ENCODE measurements around the gene CSAD. TPM values are rescaled to one million over a fixed set of nuclear protein-coding genes. Genes with fewer than 3 reads are reported as not detected.

CSAD gene
- total RNA-seq, 1 donor from 2014 or later, result 30.7 TPM

GRCh38 chr12:53227341-53227740, 46.6 kb upstream of the CSAD start:
- peaks cover 24 to 50% of the 10 kb centered on the region in 2 donors for H3K4me1 ChIP-seq
- H3K27ac ChIP-seq, result peak overlapping the region in 1 of 2 donors; percentile 87
- no peaks in the 10 kb centered on the region for H3K27me3 ChIP-seq
- H3K4me3 ChIP-seq, result no peak overlapping the region
- intact Hi-C loops (cut with DNase I), result loop anchor here (10.0 kb wide), 1 partner anchor 1183 kb away; no protein-coding TSS in a partner anchor
- peaks cover 9 to 13% of the 10 kb centered on the region in 2 donors for H3K36me3 ChIP-seq
- TF ChIP-seq CTCF (IDR thresholded peaks at IDR 0.05), result no peak
- DNase-seq (ENCODE audit: low spot score in 2 of 2), result no peak
- no peaks in the 10 kb centered on the region for H3K9me3 ChIP-seq

DNA sequence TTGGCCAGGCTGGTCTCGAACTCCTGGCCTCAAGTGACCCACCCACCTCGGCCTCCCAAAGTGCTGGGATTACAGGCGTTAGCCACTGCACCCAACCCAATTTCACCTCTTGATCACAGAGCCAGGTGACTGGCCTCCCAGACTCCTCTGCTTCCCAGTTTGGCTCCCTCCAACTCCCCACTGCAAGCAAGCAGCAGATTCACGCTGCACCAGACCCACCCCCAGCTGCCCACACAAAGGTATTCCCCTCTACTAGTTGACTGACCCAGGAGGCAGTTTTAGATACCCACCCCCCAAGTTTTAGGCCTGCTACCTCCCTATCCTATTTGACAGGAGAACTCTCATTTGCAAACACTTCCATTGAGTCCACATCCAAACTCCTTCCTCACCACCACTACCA, 46.1 kb upstream of the CSAD start:
- intact Hi-C loops (cut with DNase I), result loop anchor here (10.0 kb wide), 1 partner anchor 1182 kb away; no protein-coding TSS in a partner anchor

DNA sequence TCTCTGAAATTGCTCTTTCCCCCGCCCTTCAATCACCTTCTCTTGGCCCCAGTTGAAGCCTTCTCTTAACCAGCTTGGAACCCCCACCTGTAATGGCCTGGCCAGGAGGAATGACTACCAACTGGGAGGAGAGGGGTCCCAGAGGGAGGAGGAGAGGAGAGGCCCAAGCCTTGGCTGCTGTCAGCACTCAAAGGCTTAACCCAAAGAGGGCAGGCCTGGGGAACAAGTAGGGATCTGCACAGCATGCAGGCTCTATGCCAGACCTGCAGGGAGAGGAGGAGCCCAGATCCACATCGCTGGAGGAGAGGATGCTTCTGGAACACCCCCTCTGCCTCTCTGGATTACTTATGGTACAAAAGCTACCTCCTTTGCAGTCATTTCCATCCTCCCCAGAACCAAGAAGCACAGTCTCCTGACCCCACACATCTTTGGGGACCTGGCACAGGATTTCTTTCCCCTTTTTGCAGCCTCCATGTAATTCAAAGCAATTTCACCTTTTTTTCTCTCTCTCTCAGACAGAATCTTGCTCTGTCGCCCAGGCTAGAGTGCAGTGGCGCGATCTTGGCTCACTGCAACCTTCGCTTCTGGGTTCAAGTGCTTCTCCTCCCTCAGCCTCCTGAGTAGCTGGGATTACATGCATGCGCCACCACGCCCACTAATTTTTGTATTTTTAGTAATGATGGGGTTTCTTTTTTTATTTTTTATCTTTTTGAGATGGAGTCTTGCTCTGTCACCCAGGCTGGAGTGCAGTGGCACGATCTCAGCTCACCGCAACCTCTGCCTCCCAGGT, 45.1 kb upstream of the CSAD start:
- H3K27ac ChIP-seq, result peak overlapping the region; percentile 92 to 96
- H3K36me3 ChIP-seq, result peaks cover 9 to 13% of the 10 kb centered on the region in 2 donors
- no peak for TF ChIP-seq CTCF (IDR thresholded peaks at IDR 0.05)
- intact Hi-C loops (cut with DNase I), result loop anchor here (10.0 kb wide), 1 partner anchor 1181 kb away; no protein-coding TSS in a partner anchor
- H3K9me3 ChIP-seq, result no peaks in the 10 kb centered on the region
- H3K4me1 ChIP-seq, result peaks cover 24 to 53% of the 10 kb centered on the region in 2 donors
- DNase-seq (ENCODE audit: low spot score in 2 of 2), result no peak
- H3K27me3 ChIP-seq, result no peaks in the 10 kb centered on the region
- peak overlapping the region in 1 of 2 donors; percentile 3 for H3K4me3 ChIP-seq

More for the DNA sequence above, 46.1 kb upstream of the CSAD start:
- no peaks in the 10 kb centered on the region for H3K27me3 ChIP-seq
- no peak for TF ChIP-seq CTCF (IDR thresholded peaks at IDR 0.05)
- peaks cover 24 to 53% of the 10 kb centered on the region in 2 donors for H3K4me1 ChIP-seq
- peaks cover 9 to 13% of the 10 kb centered on the region in 2 donors for H3K36me3 ChIP-seq
- H3K27ac ChIP-seq, result peak overlapping the region in 1 of 2 donors; percentile 87
- no peaks in the 10 kb centered on the region for H3K9me3 ChIP-seq
- DNase-seq (ENCODE audit: low spot score in 2 of 2), result no peak
- no peak overlapping the region for H3K4me3 ChIP-seq

GRCh38 chr12:53224897-53225634, 44.3 kb upstream of the CSAD start:
- H3K9me3 ChIP-seq, result no peaks in the 10 kb centered on the region
- peak in 1 of 2 donors; percentile 87 for DNase-seq (ENCODE audit: low spot score in 2 of 2)
- peaks cover 9 to 13% of the 10 kb centered on the region in 2 donors for H3K36me3 ChIP-seq
- peaks cover 24 to 47% of the 10 kb centered on the region in 2 donors for H3K4me1 ChIP-seq
- H3K4me3 ChIP-seq, result peak overlapping the region in 1 of 2 donors; percentile 3
- H3K27me3 ChIP-seq, result no peaks in the 10 kb centered on the region
- intact Hi-C loops (cut with DNase I), result loop anchor here (10.0 kb wide), 1 partner anchor 1180 kb away; no protein-coding TSS in a partner anchor
- peak overlapping the region; percentile 92 to 96 for H3K27ac ChIP-seq
- no peak for TF ChIP-seq CTCF (IDR thresholded peaks at IDR 0.05)

DNA sequence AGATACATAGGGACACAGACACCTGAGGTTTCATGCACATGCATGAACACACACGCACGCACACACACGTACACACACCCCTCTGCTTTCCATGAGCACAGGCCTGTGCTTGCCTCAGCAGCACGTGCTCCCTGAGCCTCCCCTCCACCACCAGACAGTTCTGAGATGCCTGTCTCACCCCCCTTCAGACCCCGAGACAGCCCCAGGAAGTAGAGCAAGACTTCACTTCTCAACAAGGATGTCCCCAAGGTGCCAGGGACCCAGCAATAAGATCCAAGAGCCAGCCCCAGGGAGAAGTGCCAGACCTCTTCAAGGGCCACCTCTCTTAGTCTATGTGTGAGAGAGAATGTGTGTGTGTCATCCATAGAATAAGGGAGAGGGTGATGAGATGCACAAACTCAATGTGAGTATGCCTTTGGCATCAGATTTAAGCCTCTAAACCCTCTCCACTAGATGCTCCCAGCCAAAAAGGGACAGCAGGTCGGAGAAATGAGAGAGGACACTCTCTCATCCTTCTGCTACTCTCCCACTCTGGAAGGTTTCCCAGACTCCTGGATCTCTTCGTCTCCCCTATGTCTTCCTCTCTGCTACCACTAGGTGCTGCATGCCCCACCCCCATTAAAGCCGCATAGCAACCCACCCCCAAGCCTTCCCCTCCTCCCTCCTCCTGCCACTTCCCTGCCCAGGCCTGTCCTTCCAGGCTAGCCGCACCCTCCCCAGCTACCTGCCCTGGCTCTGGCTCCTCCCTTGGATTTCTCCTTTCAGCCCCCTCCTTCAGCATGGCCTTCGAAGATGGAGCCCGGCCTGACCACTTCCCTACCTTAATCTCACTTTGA, 43.6 kb upstream of the CSAD start:
- Histone ChIP-seq H3K4me1 (peaks cover 24 to 41% of the 10 kb centered on the region in 2 donors), H3K27ac (peak overlapping the region; percentile 92 to 96), H3K36me3 (peaks cover 9 to 13% of the 10 kb centered on the region in 2 donors), H3K4me3 (peak overlapping the region in 1 of 2 donors; percentile 17), H3K9me3 (no peaks in the 10 kb centered on the region), H3K27me3 (no peaks in the 10 kb centered on the region)
- DNase-seq (ENCODE audit: low spot score in 2 of 2), result no peak
- TF ChIP-seq CTCF (IDR thresholded peaks at IDR 0.05), result no peak
- intact Hi-C loops (cut with DNase I), result loop anchor here (10.0 kb wide), 1 partner anchor 1179 kb away; no protein-coding TSS in a partner anchor

Measured in ascending aorta (tissue), 2 donors.